GM23338 (cell line): ENCODE data around the gene CCND1. TPM values are rescaled to one million over a fixed set of nuclear protein-coding genes. Genes with fewer than 3 reads are reported as not detected.
A peak's percentile ranks its signal among the peaks of the same experiment; 100 is the strongest.

Source experiments
- ATAC-seq: fragments of 200-7000 bp; cut with Tn5 transposase; 3 replicates; pipeline ENCODE4 v1.9.1; 2020
- DNase-seq: peaks from one replicate; pipeline ENCODE4 v3.0.0-alpha.2; 2015; ENCODE audit warnings: low spot score
- H2AFZ ChIP-seq: fragments of 200-600 bp; sonication (generic); 2 replicates; pipeline ENCODE4 v1.8.0; 2016; ENCODE audit warnings: antibody characterized with exemption, mild to moderate bottlenecking, moderate library complexity
- H3F3A ChIP-seq: fragments of 200-600 bp; sonication (generic); replicated peaks from 2 replicates; pipeline ENCODE4 v1.8.0; 2017; ENCODE audit warnings: antibody characterized with exemption, mixed run types, low read depth
- H3K27ac ChIP-seq: fragments of 200-600 bp; sonication (generic); 2 replicates; pipeline ENCODE4 v1.6.1; 2016; ENCODE audit warnings: low read depth
- H3K27me3 ChIP-seq: fragments of 200-600 bp; sonication (generic); 2 replicates; pipeline ENCODE4 v1.8.0; 2016; ENCODE audit warnings: mild to moderate bottlenecking, mixed run types, moderate library complexity; ENCODE audit not compliant: insufficient read depth
- H3K36me3 ChIP-seq: fragments of 200-600 bp; sonication (generic); 2 replicates; pipeline ENCODE4 v1.8.0; 2016; ENCODE audit warnings: mild to moderate bottlenecking; ENCODE audit not compliant: insufficient read depth
- H3K4me1 ChIP-seq: fragments of 200-600 bp; sonication (generic); 2 replicates; pipeline ENCODE4 v1.8.0; 2016; ENCODE audit warnings: mild to moderate bottlenecking, moderate library complexity; ENCODE audit not compliant: insufficient read depth
- H3K4me2 ChIP-seq: fragments of 200-600 bp; sonication (generic); 2 replicates; pipeline ENCODE4 v1.7.1; 2017; ENCODE audit warnings: mixed run types
- H3K4me3 ChIP-seq: fragments of 200-600 bp; sonication (generic); 2 replicates; pipeline ENCODE4 v1.6.1; 2016; ENCODE audit warnings: mixed run types
- H3K79me2 ChIP-seq: fragments of 200-600 bp; sonication (generic); replicated peaks from 2 replicates; pipeline ENCODE4 v1.8.0; 2017; ENCODE audit warnings: mild to moderate bottlenecking; ENCODE audit not compliant: insufficient read depth
- H3K9me2 ChIP-seq: fragments of 200-600 bp; sonication (generic); 2 replicates; pipeline ENCODE4 v1.8.0; 2017; ENCODE audit not compliant: insufficient read depth
- H4K20me1 ChIP-seq: fragments of 200-600 bp; sonication (generic); replicated peaks from 2 replicates; pipeline ENCODE4 v1.8.0; 2017; ENCODE audit warnings: mild to moderate bottlenecking; ENCODE audit not compliant: insufficient read depth
- H3K27ac Mint-ChIP-seq: 2 replicates; pipeline ENCODE4 v1.8.0; 2020; ENCODE audit warnings: inconsistent platforms, mild to moderate bottlenecking, moderate library complexity, mixed read lengths
- H3K27me3 Mint-ChIP-seq: 3 replicates; pipeline ENCODE4 v1.8.0; 2022; ENCODE audit warnings: low read depth, mild to moderate bottlenecking, moderate library complexity, mixed read lengths, inconsistent platforms; ENCODE audit not compliant: insufficient read depth, poor library complexity
- H3K36me3 Mint-ChIP-seq: 3 replicates; pipeline ENCODE4 v1.8.0; 2021; ENCODE audit warnings: low read depth, mild to moderate bottlenecking, inconsistent platforms, moderate library complexity, mixed read lengths
- H3K4me1 Mint-ChIP-seq: 3 replicates; pipeline ENCODE4 v1.8.0; 2020; ENCODE audit warnings: mild to moderate bottlenecking, inconsistent platforms, mixed read lengths
- H3K4me3 Mint-ChIP-seq: 3 replicates; pipeline ENCODE4 v1.8.0; 2021; ENCODE audit warnings: moderate library complexity, mild to moderate bottlenecking, inconsistent platforms, mixed read lengths
- H3K9me3 Mint-ChIP-seq: 3 replicates; pipeline ENCODE4 v1.8.0; 2020; ENCODE audit warnings: moderate library complexity, mild to moderate bottlenecking, inconsistent platforms, mixed read lengths
- CREB1 ChIP-seq: fragments of 250-450 bp; sonication (Bioruptor Pico); IDR thresholded peaks from 2 replicates; pipeline ENCODE4 v1.5.0; 2020; ENCODE audit warnings: low read depth, mild to moderate bottlenecking, moderate library complexity
- EZH2 ChIP-seq: fragments of 200-600 bp; sonication (generic); IDR thresholded peaks from one replicate; pipeline ENCODE4 v1.8.0; 2017; ENCODE audit warnings: antibody characterized with exemption, mild to moderate bottlenecking, low read depth; ENCODE audit not compliant: unreplicated experiment
- EZH2phosphoT487 ChIP-seq: fragments of 200-600 bp; sonication (generic); IDR thresholded peaks from one replicate; pipeline ENCODE4 v1.8.1; 2018; ENCODE audit warnings: antibody characterized with exemption; ENCODE audit not compliant: unreplicated experiment
- JUNB ChIP-seq: IDR thresholded peaks from one replicate; pipeline ENCODE4 v1.6.1; 2016; ENCODE audit warnings: antibody characterized with exemption; ENCODE audit not compliant: unreplicated experiment
- NANOG ChIP-seq: IDR thresholded peaks from 2 replicates; pipeline ENCODE4 v1.6.1; 2016; ENCODE audit warnings: antibody characterized with exemption, borderline replicate concordance
- POLR2AphosphoS5 ChIP-seq: IDR thresholded peaks from 2 replicates; pipeline ENCODE4 v1.6.1; 2016; ENCODE audit warnings: antibody characterized with exemption, low read depth
- REST ChIP-seq: IDR thresholded peaks from one replicate; pipeline ENCODE4 v1.6.1; 2018; ENCODE audit warnings: antibody characterized with exemption; ENCODE audit not compliant: unreplicated experiment
- STAT1 ChIP-seq: IDR thresholded peaks from one replicate; pipeline ENCODE4 v1.6.1; 2016; ENCODE audit warnings: antibody characterized with exemption; ENCODE audit not compliant: unreplicated experiment
- ZNF114 ChIP-seq: fragments of 250-450 bp; sonication (Bioruptor Pico); IDR thresholded peaks from 2 replicates; pipeline ENCODE4 v1.5.0; 2020; ENCODE audit warnings: mild to moderate bottlenecking, moderate library complexity
- ZNF331 ChIP-seq: fragments of 250-450 bp; sonication (Bioruptor Pico); IDR thresholded peaks from 2 replicates; pipeline ENCODE4 v1.5.0; 2020; ENCODE audit warnings: low read depth, mild to moderate bottlenecking, moderate library complexity
- polyA plus RNA-seq: library from polyadenylated mRNA; unstranded; fragments of >200 nt; fragmentation: Nextera tagmentation; extraction: Ambion mirVana; gene quantifications from 2 replicates; pipeline ENCODE4 v1.2.1, GENCODE V29; 2016
- total RNA-seq: library from RNA; depleted of rRNA; stranded (reverse); fragments of >200 nt; shearing (Covaris generic); gene quantifications from 2 replicates; pipeline ENCODE4 v1.2.3, GENCODE V29; 2014
- TF ChIP-seq, protein P1 (sequence below): fragments of 250-450 bp; sonication (Bioruptor Pico); IDR thresholded peaks from 2 replicates; pipeline ENCODE4 v1.5.0; 2020; ENCODE audit warnings: mild to moderate bottlenecking, moderate library complexity

The CCND1 gene
- total and polyA plus RNA-seq, 2 experiments from 2014 or later: 109 to 183 TPM

- peaks cover 3% of the 10 kb centered on the region; the same call in 1 of the 3 replicates for H3K36me3 Mint-ChIP-seq
- peaks cover 10% of the 10 kb centered on the region; the same call in 2 of the 3 replicates for H3K4me1 Mint-ChIP-seq
- ATAC-seq (peak; percentile 16), DNase-seq (peak; percentile 93)
- H3K27ac Mint-ChIP-seq: no peak overlapping the region
- no peaks in the 10 kb centered on the region for H3K36me3 ChIP-seq
- no peaks in the 10 kb centered on the region for H3K9me2 ChIP-seq
- peak overlapping the region; percentile 86 for H3K4me2 ChIP-seq
- H3F3A ChIP-seq: peaks cover 11% of the 10 kb centered on the region; the same call in 1 of the 2 replicates
- H3K27me3 ChIP-seq: peaks cover 44% of the 10 kb centered on the region
- peaks cover 51% of the 10 kb centered on the region for H3K27me3 Mint-ChIP-seq
- no peak overlapping the region for H3K27ac ChIP-seq
- H3K4me1 ChIP-seq: peaks cover 18% of the 10 kb centered on the region
- H2AFZ ChIP-seq: peak overlapping the region; percentile 93
- TF ChIP-seq POLR2AphosphoS5 (peak; percentile 28; the same call in 1 of the 2 replicates), EZH2phosphoT487 (no peak), NANOG (no peak), ZNF114 (CRISPR knock-in tag) (no peak), REST (no peak), JUNB (no peak), EZH2 (no peak), CREB1 (peak; percentile 58; the same call in 1 of the 2 replicates), STAT1 (no peak), ZNF331 (CRISPR knock-in tag) (no peak)
- TF ChIP-seq, protein P1, sequence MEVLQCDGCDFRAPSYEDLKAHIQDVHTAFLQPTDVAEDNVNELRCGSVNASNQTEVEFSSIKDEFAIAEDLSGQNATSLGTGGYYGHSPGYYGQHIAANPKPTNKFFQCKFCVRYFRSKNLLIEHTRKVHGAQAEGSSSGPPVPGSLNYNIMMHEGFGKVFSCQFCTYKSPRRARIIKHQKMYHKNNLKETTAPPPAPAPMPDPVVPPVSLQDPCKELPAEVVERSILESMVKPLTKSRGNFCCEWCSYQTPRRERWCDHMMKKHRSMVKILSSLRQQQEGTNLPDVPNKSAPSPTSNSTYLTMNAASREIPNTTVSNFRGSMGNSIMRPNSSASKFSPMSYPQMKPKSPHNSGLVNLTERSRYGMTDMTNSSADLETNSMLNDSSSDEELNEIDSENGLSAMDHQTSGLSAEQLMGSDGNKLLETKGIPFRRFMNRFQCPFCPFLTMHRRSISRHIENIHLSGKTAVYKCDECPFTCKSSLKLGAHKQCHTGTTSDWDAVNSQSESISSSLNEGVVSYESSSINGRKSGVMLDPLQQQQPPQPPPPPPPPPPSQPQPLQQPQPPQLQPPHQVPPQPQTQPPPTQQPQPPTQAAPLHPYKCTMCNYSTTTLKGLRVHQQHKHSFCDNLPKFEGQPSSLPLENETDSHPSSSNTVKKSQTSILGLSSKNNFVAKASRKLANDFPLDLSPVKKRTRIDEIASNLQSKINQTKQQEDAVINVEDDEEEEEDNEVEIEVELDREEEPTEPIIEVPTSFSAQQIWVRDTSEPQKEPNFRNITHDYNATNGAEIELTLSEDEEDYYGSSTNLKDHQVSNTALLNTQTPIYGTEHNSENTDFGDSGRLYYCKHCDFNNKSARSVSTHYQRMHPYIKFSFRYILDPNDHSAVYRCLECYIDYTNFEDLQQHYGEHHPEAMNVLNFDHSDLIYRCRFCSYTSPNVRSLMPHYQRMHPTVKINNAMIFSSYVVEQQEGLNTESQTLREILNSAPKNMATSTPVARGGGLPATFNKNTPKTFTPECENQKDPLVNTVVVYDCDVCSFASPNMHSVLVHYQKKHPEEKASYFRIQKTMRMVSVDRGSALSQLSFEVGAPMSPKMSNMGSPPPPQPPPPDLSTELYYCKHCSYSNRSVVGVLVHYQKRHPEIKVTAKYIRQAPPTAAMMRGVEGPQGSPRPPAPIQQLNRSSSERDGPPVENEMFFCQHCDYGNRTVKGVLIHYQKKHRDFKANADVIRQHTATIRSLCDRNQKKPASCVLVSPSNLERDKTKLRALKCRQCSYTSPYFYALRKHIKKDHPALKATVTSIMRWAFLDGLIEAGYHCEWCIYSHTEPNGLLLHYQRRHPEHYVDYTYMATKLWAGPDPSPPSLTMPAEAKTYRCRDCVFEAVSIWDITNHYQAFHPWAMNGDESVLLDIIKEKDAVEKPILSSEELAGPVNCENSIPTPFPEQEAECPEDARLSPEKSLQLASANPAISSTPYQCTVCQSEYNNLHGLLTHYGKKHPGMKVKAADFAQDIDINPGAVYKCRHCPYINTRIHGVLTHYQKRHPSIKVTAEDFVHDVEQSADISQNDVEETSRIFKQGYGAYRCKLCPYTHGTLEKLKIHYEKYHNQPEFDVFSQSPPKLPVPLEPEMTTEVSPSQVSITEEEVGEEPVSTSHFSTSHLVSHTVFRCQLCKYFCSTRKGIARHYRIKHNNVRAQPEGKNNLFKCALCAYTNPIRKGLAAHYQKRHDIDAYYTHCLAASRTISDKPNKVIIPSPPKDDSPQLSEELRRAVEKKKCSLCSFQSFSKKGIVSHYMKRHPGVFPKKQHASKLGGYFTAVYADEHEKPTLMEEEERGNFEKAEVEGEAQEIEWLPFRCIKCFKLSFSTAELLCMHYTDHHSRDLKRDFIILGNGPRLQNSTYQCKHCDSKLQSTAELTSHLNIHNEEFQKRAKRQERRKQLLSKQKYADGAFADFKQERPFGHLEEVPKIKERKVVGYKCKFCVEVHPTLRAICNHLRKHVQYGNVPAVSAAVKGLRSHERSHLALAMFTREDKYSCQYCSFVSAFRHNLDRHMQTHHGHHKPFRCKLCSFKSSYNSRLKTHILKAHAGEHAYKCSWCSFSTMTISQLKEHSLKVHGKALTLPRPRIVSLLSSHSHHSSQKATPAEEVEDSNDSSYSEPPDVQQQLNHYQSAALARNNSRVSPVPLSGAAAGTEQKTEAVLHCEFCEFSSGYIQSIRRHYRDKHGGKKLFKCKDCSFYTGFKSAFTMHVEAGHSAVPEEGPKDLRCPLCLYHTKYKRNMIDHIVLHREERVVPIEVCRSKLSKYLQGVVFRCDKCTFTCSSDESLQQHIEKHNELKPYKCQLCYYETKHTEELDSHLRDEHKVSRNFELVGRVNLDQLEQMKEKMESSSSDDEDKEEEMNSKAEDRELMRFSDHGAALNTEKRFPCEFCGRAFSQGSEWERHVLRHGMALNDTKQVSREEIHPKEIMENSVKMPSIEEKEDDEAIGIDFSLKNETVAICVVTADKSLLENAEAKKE (CRISPR knock-in tag): no peak
- peaks cover 2% of the 10 kb centered on the region; the same call in 2 of the 3 replicates for H3K9me3 Mint-ChIP-seq
- H4K20me1 ChIP-seq: no peaks in the 10 kb centered on the region
- peaks cover 6% of the 10 kb centered on the region for H3K79me2 ChIP-seq
- peak overlapping the region; percentile 73 for H3K4me3 Mint-ChIP-seq
- H3K4me3 ChIP-seq: peak overlapping the region; percentile 91
Measured at GRCh38 chr11:69636512-69637197, 4.3 kb upstream of the CCND1 start.
